NCI-H1436 (cell line): ENCODE measurements around the gene IPCEF1.
"Not testable (repeated sequence)": the region's sequence is repeated elsewhere in the genome, so short reads cannot be mapped to it uniquely, and the experiment has no call there.

Experiments used
- DNase-seq: peaks from one replicate; lab custom pipeline; 2025; lab: John Stamatoyannopoulos, UW

Gene IPCEF1

DNA sequence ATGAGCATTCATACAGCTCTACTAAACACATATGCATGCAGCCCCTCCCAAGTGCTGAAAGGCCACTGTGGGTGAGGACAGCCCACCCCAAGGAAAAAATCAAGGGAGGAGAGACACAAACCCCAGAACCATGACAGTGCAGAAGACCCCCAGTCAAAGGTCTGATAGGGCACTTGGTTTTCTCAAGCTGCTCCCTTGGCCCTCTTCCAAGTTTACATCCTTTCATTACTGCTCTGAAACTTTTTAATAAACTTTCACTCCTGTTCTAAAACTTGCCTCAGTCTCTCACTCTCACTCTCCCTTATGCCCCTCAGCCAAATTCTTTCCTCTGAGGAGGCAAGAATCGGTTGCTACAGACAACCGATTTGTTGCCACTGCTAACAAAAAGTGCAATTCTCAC lies 24.9 kb downstream of the IPCEF1 start:
- no peak for DNase-seq

DNA sequence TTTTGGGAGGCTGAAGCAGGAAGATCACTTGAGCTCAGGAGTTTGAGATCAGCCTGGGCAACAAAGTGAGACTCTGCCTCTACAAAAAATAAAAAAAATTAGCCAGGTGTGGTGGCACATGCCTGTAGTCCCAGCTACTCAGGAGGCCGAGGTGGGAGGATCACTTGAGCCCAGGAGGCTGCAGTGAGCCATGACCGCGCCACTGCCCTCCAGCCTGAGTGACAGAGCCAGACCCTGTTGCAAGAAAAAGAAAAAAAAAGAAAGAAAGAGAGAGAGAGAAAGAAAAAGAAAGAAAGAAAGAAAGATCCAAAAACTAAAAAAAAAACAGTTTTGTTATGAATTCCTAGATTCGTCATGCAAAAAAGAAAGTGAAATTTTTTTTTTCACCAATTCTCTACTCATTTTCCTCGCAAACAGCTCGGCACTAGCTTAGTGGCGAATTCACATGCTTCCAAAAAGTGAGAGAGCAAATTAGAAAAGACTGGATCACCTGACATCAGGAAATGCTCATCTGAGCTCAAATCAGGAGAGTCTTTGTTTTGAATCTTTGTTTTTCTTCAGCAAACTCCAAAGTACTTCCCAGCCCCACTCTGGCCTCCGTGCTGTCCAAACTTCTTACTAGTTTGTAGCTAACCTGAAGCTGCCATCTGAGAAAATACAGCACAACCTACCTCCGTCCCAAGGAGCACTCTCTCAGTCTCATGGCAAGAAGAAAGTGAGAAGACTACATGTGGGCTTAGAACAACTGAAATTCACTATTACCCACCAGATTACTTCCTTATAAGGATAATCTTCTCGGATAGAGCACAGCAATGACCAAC lies 27.0 kb downstream of the IPCEF1 start:
- DNase-seq = no peak

DNA sequence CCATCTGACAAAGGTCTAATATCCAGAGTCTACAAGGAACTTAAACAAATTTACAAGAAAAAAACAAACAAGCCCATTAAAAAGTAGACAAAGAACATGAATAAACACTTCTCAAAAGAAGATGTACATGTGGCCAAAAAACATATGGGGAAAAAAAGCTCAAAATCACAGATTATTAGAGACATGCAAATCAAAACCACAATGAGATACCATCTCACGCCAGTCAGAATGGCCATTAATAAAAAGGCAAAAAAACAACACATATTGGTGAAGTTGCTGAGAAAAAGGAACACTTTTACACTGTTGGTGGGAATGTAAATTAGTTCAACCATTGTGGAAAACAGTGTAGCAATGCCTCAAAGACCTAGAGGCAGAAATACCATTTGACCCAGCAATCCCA lies 29.3 kb downstream of the IPCEF1 start:
- DNase-seq = not testable (repeated sequence)

DNA sequence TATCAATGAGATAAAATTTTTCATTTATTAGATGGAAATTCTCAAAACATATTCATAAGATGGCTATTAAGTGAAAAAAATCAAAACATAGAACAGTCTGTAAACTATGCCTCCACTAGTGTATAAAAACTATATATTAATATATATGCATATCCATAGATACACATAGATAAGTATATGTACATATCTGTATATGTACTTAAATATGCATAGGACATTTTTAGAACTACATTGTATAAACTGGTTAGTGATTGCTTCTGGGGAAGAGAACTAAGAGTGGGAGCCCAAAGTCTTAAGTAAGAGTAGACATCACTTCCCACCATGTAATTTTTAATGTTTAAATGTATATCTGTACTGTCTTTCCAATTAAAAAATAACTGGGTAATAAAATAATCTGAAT lies 31.5 kb downstream of the IPCEF1 start:
- DNase-seq = no peak

DNA sequence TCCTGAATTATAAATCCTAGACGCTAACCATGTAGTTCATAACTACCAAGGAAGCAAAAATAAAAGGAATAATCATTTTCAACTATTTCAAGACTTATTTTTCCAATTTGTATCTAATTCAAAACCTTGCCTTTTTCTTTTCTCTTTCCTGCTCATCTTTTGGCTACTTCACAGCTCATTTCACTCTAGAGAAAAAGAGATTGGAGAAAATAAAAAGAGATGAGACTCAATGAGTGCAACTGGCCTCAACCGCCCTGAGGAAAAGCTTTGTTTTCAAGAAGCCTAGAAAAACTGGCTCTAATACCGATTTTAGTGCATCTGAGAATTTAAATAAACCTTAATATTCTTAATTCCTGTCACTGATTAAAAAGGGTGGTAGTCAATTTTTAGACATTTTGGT lies 36.4 kb downstream of the IPCEF1 start:
- DNase-seq = no peak

DNA sequence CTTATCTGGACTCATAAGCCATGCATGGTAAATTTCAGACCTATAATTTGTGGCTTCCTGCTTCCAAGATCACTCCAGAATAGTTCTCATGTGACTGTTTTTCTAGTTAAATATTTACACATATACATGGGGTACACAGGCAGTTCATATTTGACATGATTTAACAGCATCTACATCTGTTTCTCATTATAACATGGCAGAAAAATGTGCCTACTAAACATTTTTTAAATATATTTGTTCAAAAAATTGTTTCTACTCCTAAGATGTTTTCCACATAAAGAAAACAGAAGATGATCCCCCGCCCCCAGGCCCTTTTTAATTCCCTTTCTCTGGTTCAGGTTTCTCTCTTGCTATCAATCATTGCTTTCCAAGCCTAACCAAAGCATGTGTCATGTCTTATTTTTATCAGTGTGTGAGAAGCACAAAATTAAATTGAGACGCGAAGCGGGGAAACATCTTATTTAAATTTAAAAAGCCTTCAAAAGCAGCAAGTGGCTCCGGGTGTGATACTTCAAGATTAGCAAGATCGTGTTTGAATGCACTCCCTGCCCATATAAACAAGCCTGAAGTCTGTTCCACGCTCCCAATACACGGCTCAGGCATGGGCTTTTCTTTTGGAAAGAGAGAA lies 37.3 kb downstream of the IPCEF1 start:
- no peak for DNase-seq

DNA sequence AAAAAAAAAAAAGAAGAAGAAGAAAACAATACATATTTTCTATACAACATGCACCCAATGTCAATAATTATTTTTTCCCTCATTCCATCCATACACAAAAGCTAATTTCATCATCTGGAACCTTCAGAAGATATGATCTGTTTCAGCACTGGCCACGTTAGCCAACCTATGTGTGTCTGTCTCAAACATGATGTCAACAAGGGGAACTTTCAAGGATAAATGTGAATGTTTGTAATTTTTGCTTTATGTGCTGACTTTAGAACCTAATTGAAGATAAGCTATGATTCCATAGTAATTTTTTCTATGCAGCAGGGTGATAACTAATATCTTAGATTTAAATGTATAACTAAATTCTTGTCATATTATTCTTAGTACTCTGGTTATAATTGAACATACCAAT lies 37.9 kb downstream of the IPCEF1 start:
- DNase-seq = no peak

DNA sequence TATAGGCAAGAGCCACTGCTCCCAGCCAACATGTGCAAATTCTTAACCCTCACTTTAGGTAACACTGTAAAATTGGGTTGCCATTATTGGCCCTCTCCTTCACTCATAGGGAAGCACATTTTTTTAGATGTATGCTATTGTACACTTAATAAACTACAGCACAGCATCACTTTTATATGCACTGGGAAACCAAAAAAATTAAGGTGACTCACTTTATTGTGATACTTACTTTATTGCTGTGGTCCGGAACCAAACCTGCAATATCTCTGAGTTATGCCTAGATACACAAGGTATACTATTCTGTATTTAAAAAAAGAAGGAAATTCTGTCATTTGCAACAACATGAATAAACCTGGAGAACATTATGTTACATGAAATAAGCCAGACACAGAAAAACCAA lies 40.5 kb downstream of the IPCEF1 start:
- DNase-seq = no peak

DNA sequence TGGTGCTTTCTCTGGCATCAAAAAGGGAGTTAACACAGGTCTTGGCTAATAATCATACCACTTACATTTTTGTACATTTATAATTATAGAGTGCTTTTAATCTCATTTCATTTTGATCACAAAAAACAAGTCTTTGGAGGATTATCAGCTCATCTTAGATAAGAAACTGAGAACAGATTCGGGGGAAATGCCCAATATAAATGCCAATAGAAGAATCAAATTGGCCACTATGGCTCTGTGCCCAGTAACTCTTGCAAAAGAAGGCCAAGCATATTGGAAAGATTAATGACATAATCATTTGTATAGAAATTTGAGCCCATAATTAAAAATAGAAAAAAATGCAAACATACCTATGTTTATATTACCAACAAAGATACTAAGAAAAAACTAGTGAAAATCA lies 42.5 kb downstream of the IPCEF1 start:
- DNase-seq = no peak

DNA sequence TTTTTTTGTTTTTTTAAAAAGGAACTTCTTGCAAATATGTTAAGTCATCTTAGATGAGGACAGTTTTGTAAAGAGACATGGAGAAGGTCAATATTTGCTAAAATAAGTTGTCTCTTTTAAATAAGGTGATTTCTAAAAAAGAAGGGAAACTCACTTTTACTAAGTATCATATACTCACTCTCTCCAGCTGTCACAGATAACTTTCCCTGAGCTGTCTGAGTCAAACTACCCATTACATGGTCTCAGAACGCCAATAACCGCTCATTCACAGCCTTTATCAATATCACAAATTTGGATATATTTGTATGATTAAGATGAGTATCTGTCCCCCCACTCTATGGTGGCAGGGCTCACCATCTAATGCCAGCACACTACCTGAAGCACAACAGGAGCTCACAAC lies 47.6 kb downstream of the IPCEF1 start:
- no peak for DNase-seq

DNA sequence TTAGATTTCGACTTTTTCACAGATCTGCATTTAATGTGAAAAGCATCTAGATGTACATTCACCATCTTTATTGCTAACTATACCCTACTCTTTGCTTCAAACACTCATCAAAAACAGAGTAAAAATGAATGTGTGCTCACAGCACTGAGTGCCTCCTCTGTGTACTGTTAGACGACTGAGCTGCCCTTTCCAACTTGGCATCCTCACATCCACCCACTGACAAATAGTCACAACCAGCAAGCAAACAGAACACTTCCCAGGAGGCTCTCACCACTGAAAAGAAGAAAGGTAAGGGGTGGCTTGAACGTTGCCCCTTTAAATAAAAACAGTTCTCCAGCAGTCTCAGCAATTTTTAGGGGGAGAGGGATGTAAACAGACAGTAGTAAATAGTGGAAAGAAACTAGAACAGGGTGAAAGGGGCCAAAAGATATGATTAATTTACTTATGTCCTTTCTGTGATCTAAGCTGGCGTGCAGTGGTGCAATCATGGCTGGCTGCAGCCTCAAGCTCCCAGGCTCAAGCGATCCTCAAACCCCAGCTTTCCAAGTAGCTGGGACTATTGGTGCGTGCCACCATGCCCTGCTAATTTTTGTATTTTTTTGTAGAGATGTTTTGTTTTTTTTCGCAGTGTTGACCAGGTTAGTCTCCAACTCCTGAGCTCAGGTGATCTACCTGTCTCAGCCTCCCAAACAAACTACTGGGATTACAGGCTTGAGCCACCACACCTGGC lies 48.7 kb downstream of the IPCEF1 start:
- DNase-seq = no peak

DNA sequence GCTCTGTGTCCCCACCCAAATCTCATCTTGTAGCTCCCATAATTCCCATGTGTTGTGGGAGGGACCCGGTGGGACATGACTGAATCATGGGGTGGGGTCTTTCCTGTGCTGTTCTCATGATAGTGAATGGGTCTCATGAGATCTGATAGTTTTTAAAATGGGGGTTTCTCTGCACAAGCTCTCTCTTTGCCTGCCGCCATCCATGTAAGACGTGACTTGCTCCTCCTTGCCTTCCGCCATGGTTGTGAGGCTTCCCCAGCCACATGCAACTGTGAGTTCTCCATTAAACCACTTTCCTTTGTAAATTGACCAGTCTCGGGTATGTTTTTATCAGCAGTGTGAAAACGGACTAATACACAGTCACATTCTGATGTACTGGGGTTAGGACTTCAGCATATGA lies 49.5 kb downstream of the IPCEF1 start:
- DNase-seq = not testable (repeated sequence)

DNA sequence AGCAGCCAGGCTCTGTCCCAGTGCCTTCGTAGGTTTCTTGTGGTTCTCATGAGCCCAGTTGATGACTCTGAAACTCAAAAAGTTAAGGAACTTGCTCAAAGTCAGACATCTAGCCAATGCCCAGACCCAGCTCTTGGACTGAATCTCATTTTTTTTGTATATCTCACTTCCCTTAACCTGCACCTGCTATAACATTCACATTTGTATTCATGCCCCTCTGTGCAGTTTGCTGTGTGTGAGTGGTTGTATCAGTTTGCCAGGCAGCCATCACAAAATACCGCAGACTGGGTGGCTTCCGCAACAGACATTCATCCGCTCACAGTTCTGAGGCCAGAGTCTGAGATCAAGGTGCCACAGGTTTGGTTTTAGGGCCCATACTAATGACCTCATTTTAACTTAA lies 49.9 kb downstream of the IPCEF1 start:
- no peak for DNase-seq

DNA sequence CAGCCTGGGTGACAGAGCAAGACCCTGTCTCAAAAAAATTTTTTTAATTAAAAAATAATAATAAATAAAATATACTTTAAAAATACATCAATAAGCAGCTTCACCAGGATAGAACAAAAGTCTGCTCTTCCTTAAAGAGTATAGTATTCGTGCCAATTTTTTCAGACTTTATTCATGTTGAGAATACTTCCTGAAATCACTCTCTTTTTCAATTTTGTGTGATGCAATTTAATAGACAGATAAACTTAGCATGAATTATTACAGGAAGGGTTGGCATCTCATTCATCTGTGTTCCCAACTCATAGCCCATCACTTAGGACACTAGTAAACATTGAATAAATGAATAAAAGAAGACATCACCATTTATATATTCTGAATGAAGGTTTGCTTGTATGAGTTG lies 52.4 kb downstream of the IPCEF1 start:
- DNase-seq = no peak

DNA sequence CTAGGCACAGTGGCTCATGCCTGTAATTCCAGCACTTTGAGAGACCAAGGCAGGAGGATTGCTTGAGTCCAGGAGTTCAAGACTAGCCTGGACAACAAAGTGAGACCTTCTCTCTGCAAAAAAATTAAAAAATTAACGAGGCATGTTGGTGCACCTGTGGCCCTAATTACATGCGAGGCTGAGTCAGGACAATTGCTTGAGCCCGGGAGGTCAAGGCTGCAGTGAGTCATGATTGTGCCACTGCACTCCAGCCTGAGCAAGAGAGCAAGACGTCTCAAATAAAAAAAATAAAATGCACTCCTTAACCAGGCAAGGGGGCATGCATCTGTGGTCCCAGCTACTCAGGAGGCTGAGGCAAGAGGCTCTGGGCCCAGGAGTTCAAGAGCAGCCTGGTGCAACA lies 53.0 kb downstream of the IPCEF1 start:
- DNase-seq = not testable (repeated sequence)

DNA sequence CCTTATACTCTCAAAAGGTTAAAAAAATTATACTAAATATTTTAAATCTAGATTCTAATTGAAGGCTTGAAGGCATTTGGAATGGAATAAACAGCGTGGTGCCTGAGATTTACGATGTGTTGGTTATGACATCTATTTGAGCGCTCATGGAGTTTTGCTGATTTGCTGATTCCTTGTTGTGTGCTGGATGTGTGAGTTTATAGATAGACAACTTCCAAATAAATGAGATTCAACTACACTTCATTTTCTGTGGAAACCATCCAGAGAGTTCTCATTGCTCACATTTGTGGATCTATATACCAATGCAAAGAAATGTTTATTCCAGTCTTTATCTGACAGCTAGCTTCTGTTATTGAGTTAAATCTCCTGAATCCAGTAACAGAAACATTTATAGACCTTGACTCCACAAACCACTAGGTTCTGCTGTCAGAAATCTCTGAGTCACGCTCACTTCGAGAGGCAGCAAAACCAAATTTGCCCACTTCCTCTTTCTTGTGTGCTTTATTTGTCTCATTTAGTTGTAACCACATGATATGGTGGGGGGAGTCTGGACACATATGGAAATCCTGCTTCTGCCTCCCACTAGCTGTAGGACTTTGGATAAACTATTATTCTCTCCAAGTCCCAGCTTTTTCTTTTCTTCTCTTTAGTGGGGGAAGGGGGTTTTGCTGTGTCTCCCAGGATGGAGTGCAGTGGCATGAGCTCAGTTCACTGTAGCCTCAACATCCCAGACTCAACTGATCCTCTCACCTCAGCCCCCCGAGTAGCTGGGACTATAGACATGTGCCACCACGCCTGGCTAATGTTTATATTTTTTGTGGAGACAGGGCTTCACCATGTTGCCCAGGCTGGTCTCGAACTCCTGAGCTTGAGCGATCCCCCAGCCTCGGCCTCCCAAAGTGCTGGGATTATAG lies 54.5 kb downstream of the IPCEF1 start:
- no peak for DNase-seq

DNA sequence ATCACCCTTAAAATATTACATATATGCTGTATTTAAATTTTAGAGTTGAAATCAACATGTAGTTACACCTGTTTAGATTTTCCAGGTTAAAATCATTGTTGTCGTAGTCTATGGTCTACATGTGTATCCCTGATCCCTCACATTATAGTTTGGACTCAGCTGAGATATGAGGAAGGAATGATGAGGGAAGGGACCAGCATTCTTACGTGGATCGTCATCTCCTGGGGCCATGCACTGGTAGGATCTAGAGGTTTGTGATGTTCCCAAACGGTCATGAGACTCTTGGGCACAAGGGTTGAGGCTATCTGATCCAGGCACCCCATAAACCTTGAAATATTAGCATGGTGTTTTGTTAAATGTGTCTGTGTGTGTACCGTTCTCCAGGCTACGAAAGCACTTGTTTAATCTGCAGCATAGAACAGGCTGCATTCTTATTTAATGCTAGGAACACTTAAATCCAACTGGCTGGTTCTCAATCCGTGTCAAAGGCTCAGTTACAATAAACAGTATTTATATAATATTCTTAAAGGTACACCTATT lies 55.4 kb downstream of the IPCEF1 start:
- DNase-seq = no peak

DNA sequence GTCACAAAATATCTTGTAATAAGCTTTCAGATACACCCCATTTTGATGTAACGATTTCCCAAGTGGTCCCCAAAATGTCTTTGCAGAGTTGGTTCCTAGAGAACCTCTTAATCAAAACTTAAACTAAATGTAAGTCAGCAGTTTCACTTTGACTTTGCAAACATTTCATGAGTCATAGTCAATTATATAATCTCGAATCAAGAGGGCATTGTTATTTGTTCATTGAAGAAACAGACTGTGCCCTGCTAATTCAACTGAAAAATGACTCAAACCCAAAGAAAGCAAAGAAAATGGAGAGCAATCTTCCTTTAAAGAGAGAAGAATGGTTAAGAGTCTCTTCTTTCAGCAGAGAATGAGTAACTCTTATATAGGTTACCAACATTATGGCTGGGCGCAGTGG lies 58.3 kb downstream of the IPCEF1 start:
- DNase-seq = no peak

DNA sequence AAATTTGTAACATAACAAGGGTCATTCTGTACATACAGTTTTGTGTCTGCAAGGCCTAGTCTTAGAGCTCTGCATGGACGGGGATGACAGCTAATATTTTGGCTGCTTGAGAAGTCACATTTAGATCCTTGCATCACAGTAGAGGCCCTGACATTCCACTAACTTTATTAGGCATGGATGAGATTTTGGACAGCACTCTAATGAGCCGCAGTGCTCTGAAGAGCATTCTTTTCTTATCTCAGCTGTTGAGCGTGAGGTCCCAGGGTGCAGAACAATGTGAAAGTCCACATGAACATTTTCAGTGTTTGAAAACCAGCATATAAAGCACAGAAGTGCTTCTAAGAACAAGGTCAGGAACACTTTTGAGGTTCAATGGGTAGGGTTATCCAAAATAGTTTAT lies 58.9 kb downstream of the IPCEF1 start:
- no peak for DNase-seq

DNA sequence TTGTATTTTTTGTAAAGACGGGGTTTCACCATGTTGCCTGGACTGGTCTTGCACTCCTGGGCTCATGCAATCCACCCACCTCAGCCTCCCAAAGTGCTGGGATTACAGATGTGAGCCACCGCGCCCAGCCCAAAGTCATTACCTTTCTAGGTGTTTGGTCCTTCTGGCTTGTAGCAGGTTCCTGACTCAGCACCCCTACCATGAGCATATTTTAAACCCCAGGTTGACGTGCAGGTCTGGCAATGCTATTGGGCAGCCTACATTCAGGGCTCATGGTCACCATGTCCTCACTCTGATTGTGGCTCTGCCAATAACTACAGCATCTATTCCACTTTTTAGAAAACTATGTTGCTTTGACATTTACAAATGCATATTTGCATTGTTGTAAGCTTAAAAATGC lies 59.4 kb downstream of the IPCEF1 start:
- no peak for DNase-seq

DNA sequence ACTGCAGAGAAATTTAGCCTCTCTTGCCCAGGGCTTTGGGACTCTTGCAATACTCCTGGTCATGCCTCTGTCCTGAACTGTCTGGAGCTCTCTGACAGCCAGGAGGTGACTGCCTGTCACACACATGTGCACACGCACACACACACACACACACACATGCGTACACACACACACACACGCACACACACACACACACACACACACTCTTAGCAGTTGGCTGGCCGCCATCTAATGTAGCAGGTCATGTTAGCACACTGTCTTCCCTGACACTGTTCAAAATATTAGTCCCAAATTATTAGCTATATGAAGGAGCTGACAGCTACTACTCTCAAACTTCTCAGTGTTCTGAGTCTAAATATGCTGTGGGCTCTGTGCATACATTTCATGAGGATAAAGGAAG lies 60.9 kb downstream of the IPCEF1 start:
- DNase-seq = no peak
